ENCODE data around the gene LDB2. TPM values are rescaled to one million over a fixed set of nuclear protein-coding genes. Genes with fewer than 3 reads are reported as not detected.

The LDB2 gene
- total and polyA plus RNA-seq, 3 experiments from 2014 or later, result not detected

GRCh38 chr4:16783119-16783518 is 115.3 kb downstream of the LDB2 start:
- no peak for DNase-seq
- Mint-ChIP-seq H3K36me3 (no peaks in the 10 kb centered on the region), H3K27me3 (peaks cover 0 to 1% of the 10 kb centered on the region in 2 donors), H3K4me3 (no peak overlapping the region), H3K27ac (peak overlapping the region in 1 of 8 donors; percentile 90), H3K4me1 (no peaks in the 10 kb centered on the region), H3K9me3 (no peaks in the 10 kb centered on the region)
- Histone ChIP-seq H3K36me3 (ENCODE audit: insufficient read depth, low read length) (no peaks in the 10 kb centered on the region), H3K4me1 (ENCODE audit: insufficient read depth, low read length) (no peaks in the 10 kb centered on the region), H3K27me3 (ENCODE audit: insufficient read depth, low read length, poor library complexity, severe bottlenecking) (no peaks in the 10 kb centered on the region), H3K9me3 (ENCODE audit: low read length) (no peaks in the 10 kb centered on the region), H3K27ac (ENCODE audit: low read depth, low read length) (no peak overlapping the region), H3K4me3 (ENCODE audit: low read length) (no peak overlapping the region)
- POLR2A ChIA-PET, result no interaction called here
- CTCF ChIA-PET, result no interaction called here

DNA sequence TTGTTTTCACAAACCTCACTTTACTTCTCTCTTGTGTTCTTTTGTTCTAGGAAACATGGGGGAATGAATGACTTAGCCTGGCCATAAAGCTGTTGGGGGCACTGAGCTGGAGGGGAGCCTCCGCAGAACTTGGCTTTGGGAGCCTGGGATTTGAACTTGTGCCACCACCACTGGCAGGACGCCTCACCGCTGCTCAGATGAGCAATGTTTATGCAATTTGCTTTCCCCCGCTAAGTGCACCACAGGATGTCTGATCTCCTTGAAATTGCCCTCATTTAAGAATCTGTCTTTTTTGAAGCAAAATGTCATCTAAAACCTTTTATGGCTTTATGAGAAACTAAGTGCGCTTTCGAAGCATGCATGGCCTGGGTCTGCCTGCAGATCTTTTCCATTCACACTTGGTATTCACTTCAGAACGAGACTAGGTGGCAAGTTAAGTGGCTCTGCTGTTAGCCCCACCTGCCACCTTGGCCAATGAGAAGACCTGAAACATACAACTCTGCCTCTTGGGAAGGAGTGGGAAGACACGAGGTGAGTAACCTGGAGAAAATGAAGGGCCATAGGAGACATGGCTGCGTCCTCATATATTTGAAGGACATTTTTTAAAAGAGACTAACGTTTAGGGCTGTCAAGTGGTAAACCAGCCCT is 119.3 kb downstream of the LDB2 start:
- Mint-ChIP-seq H3K9me3 (no peaks in the 10 kb centered on the region), H3K27me3 (peaks cover under 1 to 3% of the 10 kb centered on the region in 2 donors), H3K36me3 (no peaks in the 10 kb centered on the region), H3K27ac (no peak overlapping the region), H3K4me1 (no peaks in the 10 kb centered on the region), H3K4me3 (no peak overlapping the region)
- Histone ChIP-seq H3K36me3 (ENCODE audit: insufficient read depth, low read length) (no peaks in the 10 kb centered on the region), H3K27me3 (ENCODE audit: insufficient read depth, low read length, poor library complexity, severe bottlenecking) (no peaks in the 10 kb centered on the region), H3K27ac (ENCODE audit: low read depth, low read length) (no peak overlapping the region), H3K4me1 (ENCODE audit: insufficient read depth, low read length) (no peaks in the 10 kb centered on the region), H3K4me3 (ENCODE audit: low read length) (no peak overlapping the region), H3K9me3 (ENCODE audit: low read length) (no peaks in the 10 kb centered on the region)
- DNase-seq, result no peak
- POLR2A ChIA-PET, result no interaction called here
- CTCF ChIA-PET, result no interaction called here

DNA sequence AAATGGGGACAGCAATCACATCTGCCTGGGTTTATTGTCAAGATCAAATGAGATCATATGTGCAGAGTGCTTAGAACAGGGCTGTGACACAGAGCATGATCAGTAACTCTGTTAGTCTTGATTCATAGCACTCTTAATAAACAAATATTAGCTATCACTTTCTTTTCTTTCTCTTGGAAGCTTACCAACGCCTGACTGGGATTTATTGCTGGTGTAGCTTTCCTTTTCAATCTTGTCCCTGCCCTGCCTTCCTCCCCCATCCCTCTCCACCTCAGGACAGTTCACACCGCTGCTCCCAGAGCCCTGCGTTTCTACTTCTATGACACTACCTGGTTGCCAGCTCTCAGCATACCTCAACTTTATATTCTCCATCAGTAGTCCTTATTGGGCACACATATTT is 120.7 kb downstream of the LDB2 start:
- Mint-ChIP-seq H3K36me3 (no peaks in the 10 kb centered on the region), H3K4me1 (no peaks in the 10 kb centered on the region), H3K4me3 (no peak overlapping the region), H3K27me3 (peaks cover 3% of the 10 kb centered on the region in 2 donors), H3K27ac (no peak overlapping the region), H3K9me3 (no peaks in the 10 kb centered on the region)
- H3K36me3 ChIP-seq (ENCODE audit: insufficient read depth, low read length), result no peaks in the 10 kb centered on the region
- POLR2A ChIA-PET, result no interaction called here
- H3K4me3 ChIP-seq (ENCODE audit: low read length), result no peak overlapping the region
- H3K27me3 ChIP-seq (ENCODE audit: insufficient read depth, low read length, poor library complexity, severe bottlenecking), result no peaks in the 10 kb centered on the region
- no peak overlapping the region for H3K27ac ChIP-seq (ENCODE audit: low read depth, low read length)
- no peaks in the 10 kb centered on the region for H3K9me3 ChIP-seq (ENCODE audit: low read length)
- no peaks in the 10 kb centered on the region for H3K4me1 ChIP-seq (ENCODE audit: insufficient read depth, low read length)
- CTCF ChIA-PET, result interaction anchor here (1.1 kb wide), 1 partner anchor 14 kb away, joined by 3 read pairs; no protein-coding TSS in a partner anchor
- DNase-seq, result no peak

DNA sequence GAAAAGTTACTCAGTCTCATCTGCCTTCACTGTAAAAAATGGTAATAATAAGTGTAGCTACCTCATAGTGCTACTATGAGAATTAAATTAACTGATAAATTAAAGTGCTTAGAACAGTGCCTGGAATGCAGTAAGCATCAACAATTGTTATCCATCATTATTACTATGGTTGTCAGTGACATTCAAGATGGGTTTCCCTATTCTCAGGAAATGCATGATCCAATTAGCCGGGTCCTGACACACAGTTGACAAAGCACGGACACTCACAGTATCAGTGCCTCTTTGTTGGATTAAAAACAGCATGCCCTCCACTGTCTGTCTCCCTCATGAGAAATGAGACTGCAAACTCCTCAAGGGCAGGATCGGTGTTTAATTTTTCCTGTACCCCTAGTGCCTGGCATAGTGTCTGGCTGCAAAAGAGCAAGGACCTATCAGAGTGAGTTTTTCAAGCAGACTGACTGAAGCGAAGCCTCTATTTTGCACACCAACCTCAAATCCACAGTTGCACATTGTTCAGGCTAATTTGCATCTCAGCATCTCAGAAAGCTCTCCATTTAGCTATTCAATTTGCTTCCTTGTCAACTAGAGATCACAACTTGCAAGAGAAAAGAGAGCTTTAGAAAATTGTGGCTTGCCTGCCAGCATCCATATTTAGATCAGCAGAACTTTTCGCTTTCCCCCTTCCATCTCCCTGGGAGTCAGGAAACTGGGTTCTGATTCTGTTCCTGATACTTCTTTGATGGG is 122.9 kb downstream of the LDB2 start:
- Histone ChIP-seq H3K27me3 (ENCODE audit: insufficient read depth, low read length, poor library complexity, severe bottlenecking) (no peaks in the 10 kb centered on the region), H3K4me1 (ENCODE audit: insufficient read depth, low read length) (no peaks in the 10 kb centered on the region), H3K27ac (ENCODE audit: low read depth, low read length) (no peak overlapping the region), H3K4me3 (ENCODE audit: low read length) (no peak overlapping the region), H3K36me3 (ENCODE audit: insufficient read depth, low read length) (no peaks in the 10 kb centered on the region), H3K9me3 (ENCODE audit: low read length) (no peaks in the 10 kb centered on the region)
- Mint-ChIP-seq H3K27ac (no peak overlapping the region), H3K36me3 (no peaks in the 10 kb centered on the region), H3K27me3 (peaks cover 3% of the 10 kb centered on the region in 2 donors), H3K9me3 (no peaks in the 10 kb centered on the region), H3K4me3 (no peak overlapping the region), H3K4me1 (no peaks in the 10 kb centered on the region)
- CTCF ChIA-PET, result no interaction called here
- DNase-seq, result no peak
- POLR2A ChIA-PET, result no interaction called here

- Histone ChIP-seq H3K27me3 (ENCODE audit: insufficient read depth, low read length, poor library complexity, severe bottlenecking) (no peaks in the 10 kb centered on the region), H3K36me3 (ENCODE audit: insufficient read depth, low read length) (no peaks in the 10 kb centered on the region), H3K4me3 (ENCODE audit: low read length) (no peak overlapping the region), H3K9me3 (ENCODE audit: low read length) (no peaks in the 10 kb centered on the region), H3K27ac (ENCODE audit: low read depth, low read length) (no peak overlapping the region), H3K4me1 (ENCODE audit: insufficient read depth, low read length) (no peaks in the 10 kb centered on the region)
- ChIA-PET CTCF (no interaction called here), POLR2A (no interaction called here)
- Mint-ChIP-seq H3K27ac (no peak overlapping the region), H3K9me3 (no peaks in the 10 kb centered on the region), H3K36me3 (no peaks in the 10 kb centered on the region), H3K27me3 (peaks cover 1 to 8% of the 10 kb centered on the region in 2 donors), H3K4me3 (no peak overlapping the region), H3K4me1 (no peaks in the 10 kb centered on the region)
- DNase-seq, result no peak
Observed at GRCh38 chr4:16772366-16772850, 126.0 kb downstream of the LDB2 start.

DNA sequence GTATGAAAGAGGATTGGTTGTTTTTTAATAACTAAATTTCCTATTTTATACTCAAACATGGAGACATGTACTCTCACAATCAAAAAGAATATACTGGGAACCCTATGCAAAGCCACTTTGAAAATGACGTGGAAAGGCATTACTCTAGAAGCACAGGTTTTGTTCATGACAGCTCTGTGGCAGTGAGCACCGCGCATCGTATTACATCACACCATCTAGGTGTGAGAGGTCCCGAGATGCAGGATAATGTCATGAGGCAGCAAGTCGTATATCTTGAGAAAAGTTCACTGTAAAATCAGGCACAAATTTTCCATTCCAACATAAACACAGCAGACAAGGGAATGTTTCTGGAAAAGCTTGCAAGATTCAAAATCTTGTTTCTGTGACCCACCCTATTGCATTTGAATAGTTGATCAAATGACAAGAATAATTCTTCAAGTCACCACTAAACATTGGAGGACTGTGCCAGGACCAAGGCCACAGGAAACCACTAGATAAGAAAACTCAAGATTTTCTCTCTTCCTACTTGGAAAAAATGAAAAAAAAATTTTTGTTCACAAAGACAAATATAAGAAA is 127.6 kb downstream of the LDB2 start:
- H3K36me3 ChIP-seq (ENCODE audit: insufficient read depth, low read length), result no peaks in the 10 kb centered on the region
- no peak overlapping the region for H3K27ac ChIP-seq (ENCODE audit: low read depth, low read length)
- H3K4me1 ChIP-seq (ENCODE audit: insufficient read depth, low read length), result no peaks in the 10 kb centered on the region
- no peak overlapping the region for H3K4me3 Mint-ChIP-seq
- no peaks in the 10 kb centered on the region for H3K27me3 ChIP-seq (ENCODE audit: insufficient read depth, low read length, poor library complexity, severe bottlenecking)
- no peaks in the 10 kb centered on the region for H3K4me1 Mint-ChIP-seq
- no peak for DNase-seq
- H3K9me3 ChIP-seq (ENCODE audit: low read length), result no peaks in the 10 kb centered on the region
- no peak overlapping the region for H3K27ac Mint-ChIP-seq
- ChIA-PET CTCF (no interaction called here), POLR2A (no interaction called here)
- no peaks in the 10 kb centered on the region for H3K36me3 Mint-ChIP-seq
- no peak overlapping the region for H3K4me3 ChIP-seq (ENCODE audit: low read length)
- H3K9me3 Mint-ChIP-seq, result no peaks in the 10 kb centered on the region
- peaks cover 1 to 8% of the 10 kb centered on the region in 2 donors for H3K27me3 Mint-ChIP-seq

GRCh38 chr4:16767861-16768260 is 130.6 kb downstream of the LDB2 start:
- H3K36me3 Mint-ChIP-seq, result no peaks in the 10 kb centered on the region
- POLR2A ChIA-PET, result no interaction called here
- H3K4me3 ChIP-seq (ENCODE audit: low read length), result no peak overlapping the region
- no peaks in the 10 kb centered on the region for H3K9me3 ChIP-seq (ENCODE audit: low read length)
- DNase-seq, result no peak
- H3K4me1 Mint-ChIP-seq, result no peaks in the 10 kb centered on the region
- H3K27ac ChIP-seq (ENCODE audit: low read depth, low read length), result no peak overlapping the region
- no peaks in the 10 kb centered on the region for H3K27me3 ChIP-seq (ENCODE audit: insufficient read depth, low read length, poor library complexity, severe bottlenecking)
- CTCF ChIA-PET, result no interaction called here
- no peaks in the 10 kb centered on the region for H3K9me3 Mint-ChIP-seq
- H3K36me3 ChIP-seq (ENCODE audit: insufficient read depth, low read length), result no peaks in the 10 kb centered on the region
- H3K27me3 Mint-ChIP-seq, result peaks cover 0 to 4% of the 10 kb centered on the region in 2 donors
- no peaks in the 10 kb centered on the region for H3K4me1 ChIP-seq (ENCODE audit: insufficient read depth, low read length)
- H3K27ac Mint-ChIP-seq, result no peak overlapping the region
- H3K4me3 Mint-ChIP-seq, result no peak overlapping the region

- Mint-ChIP-seq H3K4me1 (no peaks in the 10 kb centered on the region), H3K4me3 (no peak overlapping the region), H3K27me3 (peaks cover under 1 to 4% of the 10 kb centered on the region in 2 donors), H3K36me3 (no peaks in the 10 kb centered on the region), H3K9me3 (no peaks in the 10 kb centered on the region), H3K27ac (no peak overlapping the region)
- no peak overlapping the region for H3K27ac ChIP-seq (ENCODE audit: low read depth, low read length)
- ChIA-PET CTCF (no interaction called here), POLR2A (no interaction called here)
- H3K9me3 ChIP-seq (ENCODE audit: low read length), result no peaks in the 10 kb centered on the region
- H3K36me3 ChIP-seq (ENCODE audit: insufficient read depth, low read length), result no peaks in the 10 kb centered on the region
- no peaks in the 10 kb centered on the region for H3K27me3 ChIP-seq (ENCODE audit: insufficient read depth, low read length, poor library complexity, severe bottlenecking)
- DNase-seq, result no peak
- H3K4me3 ChIP-seq (ENCODE audit: low read length), result no peak overlapping the region
- H3K4me1 ChIP-seq (ENCODE audit: insufficient read depth, low read length), result no peaks in the 10 kb centered on the region
Observed at GRCh38 chr4:16767251-16767650, 131.2 kb downstream of the LDB2 start.

All from CD8-positive, alpha-beta memory T cell (primary cell).